ENCODE data around the gene LCA5.
"Not testable (repeated sequence)": the region's sequence is repeated elsewhere in the genome, so short reads cannot be mapped to it uniquely, and the experiment has no call there.

The LCA5 gene

DNA sequence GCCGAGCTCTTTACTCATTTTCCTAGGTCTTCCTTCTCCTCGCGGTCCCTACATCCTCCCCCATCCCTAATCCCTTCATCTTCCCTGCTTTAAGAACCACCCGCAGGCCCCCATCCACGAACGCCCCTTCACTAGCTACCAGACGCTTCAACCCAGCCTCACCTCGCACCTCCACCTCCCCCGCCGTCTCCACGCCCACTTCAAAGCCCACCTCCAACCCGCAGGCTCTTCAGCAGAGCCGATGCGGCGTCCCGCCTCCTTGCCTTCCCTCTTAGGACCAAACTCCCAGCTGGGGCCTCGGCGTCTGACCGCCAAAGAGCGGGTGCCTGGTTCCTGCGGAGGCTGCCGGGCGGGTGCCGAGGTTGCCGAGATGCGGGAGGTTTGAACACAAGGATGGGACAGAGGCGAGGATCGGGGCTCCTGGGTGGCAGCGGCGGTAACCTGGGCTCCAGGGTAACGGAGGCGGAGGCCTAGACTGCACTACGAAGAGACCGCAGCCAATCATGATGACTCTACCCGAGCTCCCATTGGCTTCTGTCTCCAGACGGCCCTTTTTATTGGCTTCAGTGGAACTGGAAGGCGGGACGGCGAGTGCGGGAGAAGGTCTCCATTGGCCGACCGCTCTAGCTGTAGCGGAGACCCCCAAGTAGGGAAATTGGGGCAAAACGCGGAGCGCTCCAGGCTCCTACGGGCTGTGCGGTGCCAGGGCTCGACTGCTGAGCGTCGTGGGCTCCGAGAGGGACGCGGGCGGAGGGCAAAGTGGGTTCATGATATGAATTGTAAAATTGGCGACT lies at the start of gene LCA5:
TSS of gene LCA5 (minus strand) at position 477 of the 794 bp plus-strand sequence. CDS start 18,536 bp downstream, outside the sequence.
- in situ Hi-C loops (cut with HindIII; ENCODE audit: low sequenced_read_pairs) = no loop called here

DNA sequence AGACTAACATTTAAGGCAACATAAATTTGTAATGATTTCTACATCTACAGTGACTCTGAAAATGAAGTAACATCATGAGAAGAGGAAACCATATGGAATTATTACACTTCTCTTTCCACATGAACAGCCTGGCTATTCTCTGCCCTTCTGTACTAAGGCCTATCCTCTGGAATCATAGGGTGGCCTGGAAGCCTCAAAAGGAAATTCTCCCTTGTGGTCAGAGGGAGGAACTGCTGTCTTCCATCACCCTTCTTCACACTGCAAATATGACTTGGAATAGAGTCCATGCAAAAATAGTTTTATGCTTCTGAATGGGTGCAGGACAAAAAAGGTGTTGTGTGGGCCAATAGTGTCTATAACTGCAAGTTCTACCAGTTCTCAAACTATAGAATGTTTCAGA lies 49.3 kb upstream of the LCA5 start:
- in situ Hi-C loops (cut with HindIII; ENCODE audit: low sequenced_read_pairs) = no loop called here

DNA sequence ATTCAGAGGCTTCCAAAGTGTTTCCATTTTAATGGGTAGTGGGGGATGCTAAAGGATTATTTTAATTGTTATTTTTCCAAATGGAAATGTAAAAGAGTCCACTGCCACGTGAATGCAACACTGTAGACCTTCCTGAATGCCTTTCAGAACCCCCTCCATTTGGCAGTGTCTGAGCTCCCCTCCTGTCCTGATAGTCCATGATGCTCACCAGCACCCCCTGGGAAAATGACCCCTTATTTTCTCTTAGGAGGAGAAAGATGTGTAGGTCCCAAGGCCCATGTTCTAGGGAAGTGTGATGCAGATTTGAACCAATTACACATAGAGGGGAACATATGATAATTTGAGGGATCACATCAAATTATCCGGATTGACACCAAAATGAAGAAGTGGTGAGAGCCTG lies 47.1 kb upstream of the LCA5 start:
- in situ Hi-C loops (cut with HindIII; ENCODE audit: low sequenced_read_pairs) = no loop called here

DNA sequence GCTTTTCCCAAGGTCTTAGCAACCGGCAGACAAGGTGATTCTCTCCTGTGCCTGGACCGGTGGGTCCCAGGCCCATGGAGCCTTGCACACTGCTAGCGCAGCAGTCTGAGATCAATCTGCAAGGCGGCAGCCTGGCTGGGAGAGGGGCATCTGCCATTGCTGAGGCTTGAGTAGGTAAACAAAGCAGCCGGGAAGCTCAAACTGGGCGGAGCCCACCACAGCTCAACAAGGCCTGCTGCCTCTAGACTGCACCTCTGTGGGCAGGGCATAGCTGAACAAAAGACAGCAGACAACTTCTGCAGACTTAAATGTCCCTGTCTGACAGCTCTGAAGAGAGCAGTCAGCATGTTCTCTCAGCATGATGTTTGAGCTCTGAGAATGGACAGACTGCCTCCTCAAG lies 40.7 kb upstream of the LCA5 start:
- in situ Hi-C loops (cut with HindIII; ENCODE audit: low sequenced_read_pairs) = not testable (repeated sequence)

DNA sequence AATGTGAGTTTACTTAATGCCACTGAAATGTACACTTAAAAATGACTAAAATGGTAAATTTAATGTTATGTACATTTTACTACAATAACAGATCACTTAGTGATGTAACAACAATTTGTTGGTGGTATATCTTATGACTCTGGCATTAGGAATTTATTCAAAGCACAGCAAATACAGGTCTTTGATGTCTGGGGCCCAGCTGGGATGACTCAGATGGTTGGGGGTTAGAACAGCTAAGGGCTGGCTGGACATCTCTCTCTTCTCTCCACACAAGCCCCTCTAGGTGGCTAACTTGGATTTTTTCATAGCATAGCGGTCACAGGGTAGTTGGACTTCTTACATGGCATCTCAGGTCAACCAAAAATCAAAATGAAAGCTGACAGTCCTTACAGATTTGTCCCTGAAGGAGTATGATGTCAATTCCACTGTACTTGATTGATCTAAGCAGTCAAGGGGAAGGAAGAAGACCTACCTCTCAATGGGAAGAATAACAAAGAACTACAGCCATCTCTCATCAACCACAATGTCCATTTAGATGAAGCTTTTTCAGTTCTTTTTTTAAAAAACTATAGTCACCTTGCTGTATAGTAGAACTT lies 37.5 kb upstream of the LCA5 start:
- in situ Hi-C loops (cut with HindIII; ENCODE audit: low sequenced_read_pairs) = no loop called here

DNA sequence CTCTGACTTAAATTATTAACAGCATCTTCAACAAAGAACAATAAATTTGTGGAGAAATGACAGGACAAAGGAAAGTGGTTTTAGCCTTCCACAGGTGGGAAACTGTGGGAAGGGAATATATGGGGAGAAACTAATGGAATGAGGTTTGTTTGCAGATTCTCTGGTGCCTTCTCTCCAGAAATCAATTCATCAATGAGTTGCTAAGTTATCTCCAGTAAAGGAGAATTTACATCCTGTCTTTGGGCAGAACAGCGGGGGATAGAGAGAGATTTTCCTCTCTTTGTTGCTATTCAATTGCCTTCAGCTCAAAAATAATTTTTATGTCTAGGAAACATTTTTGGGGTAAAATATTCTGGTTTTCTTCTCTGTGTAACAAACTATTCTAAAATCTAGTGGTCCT lies 36.9 kb upstream of the LCA5 start:
- in situ Hi-C loops (cut with HindIII; ENCODE audit: low sequenced_read_pairs) = no loop called here

DNA sequence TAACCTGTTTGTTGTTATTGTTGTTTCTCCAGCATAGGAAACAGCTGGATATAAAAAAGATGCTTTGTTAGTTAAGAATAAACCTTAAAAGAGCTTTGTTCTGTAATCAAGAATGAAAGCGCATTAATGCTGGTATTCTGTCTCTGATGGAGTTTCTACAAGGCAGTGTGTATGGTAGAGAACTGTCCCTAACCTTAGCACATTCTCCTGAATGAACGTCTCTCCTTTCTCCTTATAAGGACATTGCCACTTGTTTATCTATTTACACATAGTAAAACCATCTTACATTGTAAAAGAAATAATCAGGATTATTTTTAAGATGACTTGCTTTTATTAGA lies 33.8 kb upstream of the LCA5 start:
- in situ Hi-C loops (cut with HindIII; ENCODE audit: low sequenced_read_pairs) = no loop called here

DNA sequence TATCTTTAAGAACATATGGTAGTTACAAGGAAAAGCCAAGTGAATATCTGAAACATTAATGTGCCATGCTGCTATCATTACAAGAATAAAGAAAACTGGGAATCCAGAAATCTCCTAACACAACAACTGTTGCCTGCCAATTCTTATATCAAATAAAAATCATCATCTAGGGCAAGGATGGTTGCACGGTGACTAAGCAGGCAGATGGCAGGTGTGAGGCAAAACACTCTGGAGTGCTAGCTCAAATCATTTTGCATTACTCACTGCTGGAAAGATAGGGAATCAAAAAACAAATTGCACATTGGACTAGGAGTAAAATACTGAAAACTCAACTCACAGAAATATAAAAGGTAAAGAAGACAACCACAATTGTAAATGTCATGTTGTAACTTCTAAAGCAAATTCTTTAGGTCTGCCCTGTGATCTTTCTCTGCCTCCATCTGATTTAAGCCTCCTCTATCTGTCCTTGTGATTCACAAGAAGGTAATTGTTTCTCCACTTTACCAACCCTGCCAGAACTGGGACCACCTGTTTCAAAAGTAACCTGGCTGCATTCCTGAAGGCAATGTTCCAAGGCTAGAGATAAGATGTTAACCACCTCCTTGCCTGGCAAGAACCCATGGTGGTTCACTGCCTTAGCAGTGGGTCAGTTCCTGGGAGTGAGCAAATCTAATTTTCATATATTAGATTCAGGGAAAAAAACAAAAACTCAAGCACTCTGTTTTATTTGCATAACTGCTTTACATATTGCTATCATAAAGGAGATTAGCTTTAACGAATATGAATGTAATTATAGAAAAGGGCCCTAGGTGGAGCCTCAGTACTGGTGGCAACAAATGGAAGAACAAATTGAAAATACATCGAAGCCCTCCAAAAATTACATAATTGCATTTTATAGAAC lies 33.1 kb upstream of the LCA5 start:
- in situ Hi-C loops (cut with HindIII; ENCODE audit: low sequenced_read_pairs) = no loop called here

DNA sequence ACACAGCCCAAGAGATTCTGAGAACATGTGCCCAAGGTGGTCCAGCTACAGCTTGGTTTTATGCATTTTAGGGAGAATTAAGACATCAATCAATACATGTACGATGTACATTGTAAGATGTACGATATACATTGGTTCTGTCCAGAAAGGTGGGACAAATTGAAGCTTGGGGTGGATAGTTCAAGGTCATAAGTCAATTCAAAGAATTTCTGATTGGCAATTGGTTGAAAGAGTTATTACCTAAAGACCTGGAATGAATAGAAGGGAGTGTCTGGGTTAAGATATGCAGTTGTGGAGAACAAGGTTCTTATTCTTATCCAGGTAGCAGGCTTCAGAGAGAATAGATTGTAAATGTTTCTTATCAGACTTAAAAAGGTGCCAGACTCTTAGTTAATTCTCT lies 31.8 kb upstream of the LCA5 start:
- in situ Hi-C loops (cut with HindIII; ENCODE audit: low sequenced_read_pairs) = no loop called here

DNA sequence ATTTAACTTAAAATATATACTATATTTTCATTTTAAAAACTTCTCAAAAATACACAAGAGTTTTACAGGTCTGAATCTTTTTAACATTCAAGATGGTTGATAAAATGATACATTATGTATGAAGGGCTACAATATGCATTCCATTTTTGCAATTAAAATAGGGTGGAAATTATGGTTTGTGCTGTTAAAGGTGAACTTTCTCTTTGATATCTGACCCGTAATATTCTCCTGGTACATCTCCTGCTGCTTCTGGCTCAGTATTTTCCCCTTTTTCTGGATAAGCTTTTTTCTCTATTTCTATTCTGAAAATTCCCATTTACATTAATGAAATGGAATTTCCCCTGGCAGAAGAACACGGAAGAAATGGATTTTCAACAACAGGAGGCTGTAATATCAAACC lies 27.4 kb upstream of the LCA5 start:
- in situ Hi-C loops (cut with HindIII; ENCODE audit: low sequenced_read_pairs) = no loop called here

DNA sequence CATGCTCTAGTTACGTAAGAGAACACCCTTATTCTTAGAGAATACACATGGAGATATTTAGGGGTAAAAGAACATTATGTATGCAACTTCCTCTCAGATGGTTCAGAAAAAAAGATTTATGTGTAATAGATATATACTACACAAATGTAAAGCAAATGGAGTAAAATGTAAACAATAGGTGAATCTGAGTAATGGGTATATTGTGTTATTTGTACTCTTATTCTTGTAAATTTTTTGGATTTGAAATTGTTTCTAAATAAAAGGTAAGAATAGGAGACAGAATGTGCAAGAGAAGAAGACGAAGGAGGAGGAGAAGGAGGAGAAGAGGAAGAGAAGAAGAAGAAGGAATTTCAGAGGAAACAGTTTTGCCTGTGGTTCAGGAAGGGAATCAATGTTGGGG lies 22.5 kb upstream of the LCA5 start:
- in situ Hi-C loops (cut with HindIII; ENCODE audit: low sequenced_read_pairs) = no loop called here

DNA sequence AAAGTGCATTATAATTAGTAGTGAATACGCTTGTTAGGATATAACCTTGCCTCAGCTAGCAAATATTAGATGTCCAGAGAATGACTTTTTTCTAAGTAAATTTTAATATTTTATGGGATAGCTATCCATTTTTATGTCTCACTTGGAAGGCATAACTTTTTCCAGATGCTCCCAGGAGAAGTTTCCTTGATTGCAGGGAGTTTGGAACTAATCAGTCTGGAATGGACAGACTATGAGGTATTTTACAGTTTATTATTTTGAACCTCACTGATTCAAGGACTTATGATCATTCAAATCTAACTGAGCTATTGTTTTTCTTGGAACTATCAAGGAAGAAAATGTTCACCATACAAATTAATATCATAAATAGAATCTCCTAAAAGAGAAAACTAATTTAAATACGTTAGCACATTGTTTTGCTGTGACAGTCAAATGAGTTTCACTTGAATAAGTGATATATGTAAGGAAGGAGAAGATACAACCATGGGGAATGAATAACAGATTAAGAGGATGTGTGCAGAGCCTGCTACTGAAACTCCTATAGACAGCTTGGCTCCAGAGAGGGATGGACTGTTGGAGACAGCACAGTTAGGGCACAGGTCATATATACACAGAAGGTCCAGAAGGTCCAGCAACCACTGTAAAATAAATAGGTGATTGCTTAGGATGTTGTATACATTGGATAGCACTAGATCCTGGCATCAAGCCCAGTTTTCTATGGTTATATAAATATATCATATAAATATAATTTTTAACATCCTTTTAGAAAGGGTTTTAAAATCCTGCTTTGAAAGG lies 20.6 kb upstream of the LCA5 start:
- in situ Hi-C loops (cut with HindIII; ENCODE audit: low sequenced_read_pairs) = no loop called here

DNA sequence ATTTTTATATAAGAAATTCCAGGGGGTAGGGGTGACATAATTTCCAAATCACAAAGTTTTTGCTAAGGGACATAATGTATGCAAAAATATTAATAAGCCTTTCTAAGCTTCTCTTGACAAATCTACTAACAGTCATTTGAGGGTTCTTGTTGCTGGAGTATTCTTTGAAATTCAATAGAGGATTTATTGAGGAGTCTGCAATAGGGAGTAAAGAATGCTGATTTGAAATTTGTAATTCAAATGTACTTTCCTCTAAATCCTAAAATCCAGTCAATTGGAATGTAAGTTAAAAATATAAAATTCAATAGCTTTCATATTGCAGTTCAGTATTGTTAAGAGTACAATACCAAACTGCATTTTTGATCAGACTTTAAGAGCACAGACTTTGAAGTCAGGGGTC lies 17.1 kb upstream of the LCA5 start:
- in situ Hi-C loops (cut with HindIII; ENCODE audit: low sequenced_read_pairs) = no loop called here

DNA sequence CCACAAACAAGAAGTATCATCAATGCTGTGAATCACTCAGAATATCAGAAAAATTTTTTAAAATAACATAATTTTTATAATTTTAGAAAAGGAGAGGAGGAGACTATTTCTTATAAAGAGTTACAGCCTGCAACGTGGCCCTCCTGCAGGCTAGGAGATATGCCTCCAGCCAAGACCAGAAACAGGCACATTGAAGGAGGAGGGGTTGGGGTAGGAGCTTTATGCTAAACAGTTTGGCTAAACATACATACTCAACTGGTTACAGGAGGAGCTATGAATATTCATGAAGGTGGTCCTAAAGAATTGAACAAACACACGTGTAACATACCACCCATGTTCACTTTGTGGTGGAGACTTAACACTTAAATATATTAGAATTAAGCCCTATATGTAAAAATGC lies 14.2 kb upstream of the LCA5 start:
- in situ Hi-C loops (cut with HindIII; ENCODE audit: low sequenced_read_pairs) = no loop called here

DNA sequence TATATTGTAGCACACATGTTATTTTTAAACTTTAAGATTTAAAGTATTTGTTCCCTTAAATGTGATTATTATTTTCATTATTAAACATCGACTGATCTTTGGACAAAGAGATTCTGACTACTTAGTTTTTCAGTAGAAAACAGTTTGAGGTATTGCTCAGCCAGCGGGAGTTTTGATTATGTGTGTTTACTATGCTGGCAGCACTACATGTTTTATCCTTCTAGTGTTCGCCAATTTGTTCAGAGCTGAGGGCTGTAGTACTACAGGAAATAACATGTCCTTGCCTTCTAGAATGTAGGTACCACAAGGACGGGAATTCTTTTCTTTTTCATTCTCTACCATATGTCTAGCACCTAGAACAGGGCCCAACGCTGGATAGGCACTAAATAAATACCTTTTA lies 11.1 kb upstream of the LCA5 start:
- in situ Hi-C loops (cut with HindIII; ENCODE audit: low sequenced_read_pairs) = no loop called here

DNA sequence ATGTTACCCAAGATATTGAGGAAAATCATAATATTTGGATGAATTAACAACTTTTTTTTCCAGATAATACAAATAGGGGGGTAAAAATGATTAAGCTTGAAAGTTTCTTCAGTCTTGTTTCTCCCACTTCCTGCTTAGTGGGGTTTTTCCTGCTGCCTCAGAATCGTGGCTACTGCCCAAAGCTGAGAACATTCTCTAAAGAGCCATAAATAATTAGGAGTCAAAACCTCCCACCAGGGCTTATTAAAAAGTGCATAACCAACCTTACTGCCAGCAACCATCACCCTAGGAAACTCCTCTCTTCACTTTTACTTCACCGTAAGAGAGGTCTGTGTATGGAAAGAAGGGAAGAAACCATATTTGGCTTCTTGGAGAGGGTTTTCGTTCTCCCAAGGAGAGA lies 9.0 kb upstream of the LCA5 start:
- in situ Hi-C loops (cut with HindIII; ENCODE audit: low sequenced_read_pairs) = no loop called here

DNA sequence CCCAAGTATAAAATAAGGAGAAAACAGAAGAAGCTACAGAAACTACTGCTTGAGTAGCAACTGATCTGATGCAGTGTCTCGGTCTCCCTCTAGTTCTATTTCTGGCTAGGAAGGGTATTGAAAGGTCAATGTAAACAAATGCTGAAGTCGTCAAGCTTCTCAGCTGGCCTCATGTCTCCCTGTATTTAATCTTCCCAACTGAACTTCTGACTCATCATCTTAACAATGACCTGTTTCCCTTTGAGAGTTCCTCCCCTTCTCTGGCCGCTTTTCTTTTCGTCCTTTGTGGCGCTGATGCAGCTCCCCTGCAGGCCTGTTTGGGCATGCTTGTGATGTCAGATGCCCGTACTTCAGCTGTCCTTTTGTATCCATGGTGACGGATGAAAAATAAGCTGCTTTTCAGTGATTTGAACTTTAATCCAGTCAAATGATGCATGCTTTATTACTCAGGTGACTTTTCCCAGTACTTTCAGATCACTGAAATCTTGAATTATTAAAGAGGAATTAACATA lies 7.8 kb upstream of the LCA5 start:
- in situ Hi-C loops (cut with HindIII; ENCODE audit: low sequenced_read_pairs) = no loop called here

DNA sequence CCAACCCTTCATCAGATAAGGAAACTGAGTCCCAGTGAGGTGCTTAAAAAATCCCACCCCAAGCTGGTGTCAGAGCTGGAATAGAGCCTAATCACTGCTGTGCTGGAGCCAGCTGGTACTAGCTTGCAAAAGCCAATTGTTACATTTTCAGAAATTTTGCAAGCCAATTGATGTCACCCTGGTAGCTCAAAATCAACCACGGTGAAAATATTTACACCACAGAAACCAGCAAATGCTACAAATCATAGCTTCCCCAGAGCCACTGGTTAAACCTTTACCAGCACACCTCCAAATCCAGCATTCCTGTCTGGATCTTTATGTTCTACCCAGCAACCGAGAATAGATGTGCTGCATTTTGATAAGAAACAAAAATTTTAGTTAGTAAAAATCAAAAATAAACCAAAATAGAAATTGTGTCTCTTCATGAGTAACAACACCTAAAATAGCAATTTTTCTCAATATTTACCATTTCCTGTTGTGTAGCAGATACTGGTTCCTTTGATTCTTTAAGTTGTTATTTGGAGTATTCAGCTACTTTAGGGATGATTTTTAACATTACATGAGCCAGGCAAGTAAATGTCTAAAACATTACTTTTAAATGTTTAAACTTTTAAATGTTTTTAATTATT lies 7.2 kb upstream of the LCA5 start:
- in situ Hi-C loops (cut with HindIII; ENCODE audit: low sequenced_read_pairs) = no loop called here

DNA sequence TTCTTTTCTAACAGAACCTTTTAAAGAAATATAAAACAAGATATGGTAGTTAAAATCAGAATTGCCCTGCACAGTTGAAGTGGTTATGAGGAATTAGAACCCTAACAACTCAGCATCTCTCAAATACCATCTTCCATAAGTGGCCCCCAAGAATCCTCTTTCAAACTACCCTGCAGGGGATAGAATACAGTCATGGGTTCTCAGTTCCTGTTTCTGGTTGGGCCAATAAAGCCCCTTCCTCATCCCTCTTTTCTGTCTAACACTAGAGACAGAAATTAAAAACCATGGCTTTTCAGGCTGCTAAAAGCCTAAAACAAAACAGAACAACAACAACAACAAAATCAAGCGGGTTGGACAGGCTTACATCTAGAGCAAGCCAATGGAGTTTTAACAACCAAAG lies 6.7 kb upstream of the LCA5 start:
- in situ Hi-C loops (cut with HindIII; ENCODE audit: low sequenced_read_pairs) = no loop called here

DNA sequence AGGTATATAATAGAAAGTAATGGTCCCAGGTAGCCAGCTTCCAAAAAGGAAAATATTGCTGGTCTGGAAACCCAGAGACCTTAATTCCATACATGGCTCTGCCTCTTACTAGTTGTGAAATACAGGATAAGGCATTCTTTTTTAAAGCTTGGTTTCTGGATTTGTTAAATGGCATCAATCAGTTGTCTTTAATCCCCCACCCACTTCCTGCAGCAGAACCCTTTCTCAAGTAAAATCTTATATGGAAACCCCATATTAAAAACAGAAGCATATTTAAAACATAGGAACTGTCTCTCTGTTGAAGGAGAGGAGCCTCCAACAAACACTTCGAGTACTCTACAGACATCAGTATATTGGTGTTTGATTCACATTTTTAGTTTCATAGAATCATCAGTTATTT lies 6.2 kb upstream of the LCA5 start:
- in situ Hi-C loops (cut with HindIII; ENCODE audit: low sequenced_read_pairs) = no loop called here
